ENCODE data around the gene KLHL26. TPM values are rescaled to one million over a fixed set of nuclear protein-coding genes. Genes with fewer than 3 reads are reported as not detected.

The KLHL26 gene
- total and polyA plus RNA-seq, 9 of the 15 experiments (the other 6 are each of a cell fraction or from before 2014, with no cell fraction given), result 0.13 to 13.3 (median 1.4) TPM

GRCh38 chr19:18596752-18597157 is 40.1 kb upstream of the KLHL26 start (continued):
- TF ChIP-seq, protein P1, sequence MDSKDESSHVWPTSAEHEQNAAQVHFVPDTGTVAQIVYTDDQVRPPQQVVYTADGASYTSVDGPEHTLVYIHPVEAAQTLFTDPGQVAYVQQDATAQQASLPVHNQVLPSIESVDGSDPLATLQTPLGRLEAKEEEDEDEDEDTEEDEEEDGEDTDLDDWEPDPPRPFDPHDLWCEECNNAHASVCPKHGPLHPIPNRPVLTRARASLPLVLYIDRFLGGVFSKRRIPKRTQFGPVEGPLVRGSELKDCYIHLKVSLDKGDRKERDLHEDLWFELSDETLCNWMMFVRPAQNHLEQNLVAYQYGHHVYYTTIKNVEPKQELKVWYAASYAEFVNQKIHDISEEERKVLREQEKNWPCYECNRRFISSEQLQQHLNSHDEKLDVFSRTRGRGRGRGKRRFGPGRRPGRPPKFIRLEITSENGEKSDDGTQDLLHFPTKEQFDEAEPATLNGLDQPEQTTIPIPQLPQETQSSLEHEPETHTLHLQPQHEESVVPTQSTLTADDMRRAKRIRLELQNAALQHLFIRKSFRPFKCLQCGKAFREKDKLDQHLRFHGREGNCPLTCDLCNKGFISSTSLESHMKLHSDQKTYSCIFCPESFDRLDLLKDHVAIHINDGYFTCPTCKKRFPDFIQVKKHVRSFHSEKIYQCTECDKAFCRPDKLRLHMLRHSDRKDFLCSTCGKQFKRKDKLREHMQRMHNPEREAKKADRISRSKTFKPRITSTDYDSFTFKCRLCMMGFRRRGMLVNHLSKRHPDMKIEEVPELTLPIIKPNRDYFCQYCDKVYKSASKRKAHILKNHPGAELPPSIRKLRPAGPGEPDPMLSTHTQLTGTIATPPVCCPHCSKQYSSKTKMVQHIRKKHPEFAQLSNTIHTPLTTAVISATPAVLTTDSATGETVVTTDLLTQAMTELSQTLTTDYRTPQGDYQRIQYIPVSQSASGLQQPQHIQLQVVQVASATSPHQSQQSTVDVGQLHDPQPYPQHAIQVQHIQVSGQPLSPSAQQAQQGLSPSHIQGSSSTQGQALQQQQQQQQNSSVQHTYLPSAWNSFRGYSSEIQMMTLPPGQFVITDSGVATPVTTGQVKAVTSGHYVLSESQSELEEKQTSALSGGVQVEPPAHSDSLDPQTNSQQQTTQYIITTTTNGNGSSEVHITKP (IDR thresholded peaks at IDR 0.05; ENCODE audit: partially characterized antibody), result no peak
- TF ChIP-seq ZZZ3 (IDR thresholded peaks at IDR 0.05) (no peak), ATF2 (CRISPR knock-in tag; IDR thresholded peaks at IDR 0.05) (no peak), ZNF583 (CRISPR knock-in tag; IDR thresholded peaks at IDR 0.05) (no peak), PHF20 (IDR thresholded peaks at IDR 0.05; ENCODE audit: partially characterized antibody) (peak; percentile 42), ESRRB (CRISPR knock-in tag; IDR thresholded peaks at IDR 0.05; ENCODE audit: borderline replicate concordance) (no peak), MECOM (CRISPR knock-in tag; IDR thresholded peaks at IDR 0.05) (no peak), HNRNPH1 (optimal IDR thresholded peaks at IDR 0.05; ENCODE audit: low read depth, low read length) (no peak), YY1 (IDR thresholded peaks at IDR 0.05; ENCODE audit: borderline replicate concordance in 1 of 3, control insufficient read depth in 1 of 3, extremely low read depth in 1 of 3, insufficient read depth in 3 of 3, insufficient read length in 1 of 3, insufficient replicate concordance in 2 of 3, low read depth in 1 of 3, low read length in 2 of 3) (no peak), GABPB1 (CRISPR knock-in tag; IDR thresholded peaks at IDR 0.05) (peak; percentile 45; the same call in 1 of the 2 replicates), ETS2 (tag; IDR thresholded peaks at IDR 0.05; ENCODE audit: borderline replicate concordance, poor library complexity, severe bottlenecking) (no peak), RAD21 (CRISPR knock-in tag; conservative IDR thresholded peaks at IDR 0.05 in 1 of 2, IDR thresholded peaks at IDR 0.05 in 1 of 2) (peak in 1 of 2 experiments; percentile 32; a peak in 1 of 4 replicates), ARID3A (IDR thresholded peaks at IDR 0.05; ENCODE audit: borderline replicate concordance, low read depth, low read length) (no peak), MXI1 (IDR thresholded peaks at IDR 0.05; ENCODE audit: low read depth, low read length) (no peak), FOXM1 (IDR thresholded peaks at IDR 0.05; ENCODE audit: low read depth) (no peak), FOXM1 (CRISPR knock-in tag; IDR thresholded peaks at IDR 0.05; ENCODE audit: low read depth) (no peak), FOXP4 (CRISPR knock-in tag; IDR thresholded peaks at IDR 0.05; ENCODE audit: borderline replicate concordance) (no peak), OTX1 (CRISPR knock-in tag; IDR thresholded peaks at IDR 0.05) (no peak), ZNF316 (IDR thresholded peaks at IDR 0.05) (no peak), NRF1 (conservative IDR thresholded peaks at IDR 0.05 in 1 of 2, IDR thresholded peaks at IDR 0.05 in 1 of 2) (peak; percentile 85 to 87)
